IPS-NIHi11 (cell line): Measurements from ENCODE around the gene FHIT.

Source experiments
- DNase-seq: peaks from one replicate; pipeline ENCODE4 v3.0.0; 2012; ENCODE audit warnings: mixed read lengths, low spot score

FHIT gene

DNA sequence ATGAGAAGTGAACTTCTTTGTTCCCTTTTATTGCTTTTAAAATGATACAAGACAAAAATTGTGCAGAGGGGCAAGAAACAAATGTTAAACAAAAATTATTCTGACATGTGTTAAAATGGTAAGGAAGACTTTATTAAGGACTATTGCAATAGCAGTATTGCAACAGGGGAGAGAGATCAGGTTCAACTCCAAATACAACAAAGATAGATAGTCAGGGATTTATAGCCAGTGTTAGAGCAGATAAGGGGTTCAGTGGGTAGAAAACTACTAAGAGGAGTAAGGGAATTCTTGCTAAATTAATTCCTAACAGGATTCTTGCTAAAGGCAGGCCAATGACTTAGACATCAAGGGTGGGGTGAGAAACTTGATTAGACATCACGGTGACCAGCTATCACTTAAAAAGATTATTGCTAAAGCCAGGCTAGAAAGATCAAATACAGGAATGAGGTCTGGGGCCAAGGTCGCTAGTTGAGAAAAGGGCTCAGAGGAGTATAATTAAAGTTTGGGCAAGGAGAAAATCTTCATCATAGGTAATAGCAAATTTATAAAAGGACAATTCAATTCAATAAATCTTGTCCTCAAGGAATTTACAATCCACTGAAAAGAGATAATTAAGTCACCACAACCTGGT is 81.5 kb downstream of the FHIT start:
- DNase-seq: no peak

DNA sequence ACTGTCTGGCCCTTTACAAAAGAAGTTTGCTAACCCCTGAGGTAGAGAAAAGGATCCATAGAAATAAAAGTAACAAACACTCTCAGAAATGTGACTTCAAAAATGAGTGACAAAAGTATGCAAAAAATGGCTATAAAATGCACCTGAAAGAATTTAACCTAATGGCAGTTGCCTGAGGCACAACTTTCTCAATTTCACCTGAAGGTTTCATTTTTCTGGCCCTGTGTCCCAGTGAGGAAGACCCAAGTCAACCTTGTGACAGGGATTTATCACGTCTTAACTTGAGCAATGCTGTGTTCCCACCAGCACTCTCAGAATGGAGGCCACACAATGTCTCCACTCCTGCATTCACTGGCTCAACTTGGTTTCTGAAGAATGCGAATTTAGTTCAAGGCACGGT is 83.0 kb downstream of the FHIT start:
- DNase-seq: no peak

DNA sequence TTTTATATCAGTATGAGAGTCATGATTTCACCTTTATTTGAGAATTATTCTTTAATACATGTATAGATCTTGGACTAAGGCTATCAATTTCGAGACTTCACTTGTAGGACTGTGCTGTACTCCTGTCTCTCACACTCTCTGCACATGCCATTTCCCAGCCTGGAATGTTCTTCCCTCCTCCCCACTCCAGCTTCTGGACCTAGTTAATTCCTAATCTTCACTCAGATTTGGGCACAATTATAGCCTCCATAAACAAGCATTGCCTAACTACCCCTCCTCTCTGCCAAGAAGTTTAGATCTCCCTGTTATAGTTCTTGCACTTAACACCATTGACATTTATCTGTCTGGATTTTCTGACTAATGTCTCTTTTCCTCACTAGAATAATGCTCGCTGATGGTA is 88.3 kb downstream of the FHIT start:
- DNase-seq: no peak

DNA sequence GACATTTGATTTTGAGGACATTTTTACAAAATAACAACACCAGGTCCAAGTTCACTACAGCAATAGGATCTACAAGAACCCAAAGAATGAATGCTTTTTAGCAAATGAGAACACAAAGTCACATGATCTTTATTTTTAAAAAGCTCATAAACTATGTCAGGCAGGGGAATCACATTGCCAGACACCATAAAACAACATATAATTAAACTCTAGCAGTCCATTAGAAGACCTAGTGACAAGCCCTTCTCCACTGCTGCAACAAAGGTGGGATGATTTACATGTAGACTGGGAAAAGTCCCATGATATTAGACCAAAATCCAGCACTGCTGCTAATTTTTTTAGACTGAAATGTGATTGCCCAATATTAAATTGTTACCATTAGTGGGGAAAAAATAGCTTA is 92.6 kb downstream of the FHIT start:
- no peak for DNase-seq

DNA sequence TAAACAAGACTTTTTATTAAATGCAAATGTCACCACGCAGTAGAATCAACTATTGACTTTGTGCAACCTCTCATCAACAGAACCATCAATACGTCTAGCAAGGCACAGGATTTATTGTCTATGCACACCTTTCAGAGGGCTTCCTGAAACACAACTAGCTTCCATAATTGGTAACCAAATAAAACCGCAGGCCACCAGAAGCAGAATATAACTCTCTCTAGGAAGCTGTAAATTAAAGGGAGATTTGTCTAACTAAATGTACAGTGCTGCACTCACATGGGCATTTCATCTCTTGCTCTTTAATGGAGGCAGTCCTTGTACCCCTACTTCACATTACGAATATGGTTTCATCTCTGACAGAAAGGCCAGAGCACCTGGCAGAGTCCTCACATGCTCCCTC is 93.0 kb downstream of the FHIT start:
- DNase-seq: no peak

DNA sequence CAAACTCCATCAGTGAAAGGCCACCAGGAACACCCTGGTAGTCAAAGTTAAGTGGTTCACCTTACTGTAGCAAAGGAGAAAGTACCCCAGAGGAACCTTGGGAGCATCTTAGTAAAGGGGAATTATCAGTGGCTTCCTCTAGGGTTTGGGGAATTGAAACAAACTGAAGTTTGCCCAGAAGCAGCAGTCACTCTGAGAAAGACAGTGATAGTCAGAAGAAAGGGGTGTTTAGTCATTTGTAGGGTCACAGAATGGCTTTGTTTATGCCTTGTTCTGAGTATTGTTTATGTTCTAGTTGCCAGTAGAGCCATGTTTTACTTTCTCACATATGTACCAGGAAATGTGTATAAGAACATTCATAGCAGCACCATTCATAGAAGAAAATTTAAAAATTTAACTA is 93.8 kb downstream of the FHIT start:
- DNase-seq: no peak

DNA sequence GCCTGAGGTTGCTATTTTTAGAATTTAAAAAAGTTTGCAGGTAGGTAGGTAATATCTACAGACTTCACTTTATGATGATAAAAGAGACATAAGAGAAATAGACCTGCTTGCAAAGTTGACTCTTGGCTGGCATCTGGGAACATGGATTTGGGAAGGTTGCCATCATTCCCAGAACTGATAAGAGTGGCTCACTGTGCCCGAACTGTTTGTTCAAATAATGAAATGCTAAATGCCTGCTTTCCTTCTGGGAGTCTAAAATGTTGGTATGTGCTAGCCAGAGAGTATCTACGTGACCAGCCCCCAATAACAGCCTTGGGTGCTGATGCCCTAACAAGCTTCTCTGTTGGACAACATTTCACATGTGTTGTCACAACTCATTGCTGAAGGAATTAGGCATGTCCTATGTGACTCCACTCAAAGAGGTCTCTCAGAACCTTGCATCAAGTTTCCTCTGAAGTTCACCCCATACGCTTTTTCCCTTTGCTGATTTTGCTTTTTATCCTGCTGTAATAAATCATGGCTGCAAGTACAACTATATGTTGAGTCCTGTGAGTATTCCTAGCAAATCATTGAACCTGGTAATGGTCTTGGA is 95.5 kb downstream of the FHIT start:
- no peak for DNase-seq

DNA sequence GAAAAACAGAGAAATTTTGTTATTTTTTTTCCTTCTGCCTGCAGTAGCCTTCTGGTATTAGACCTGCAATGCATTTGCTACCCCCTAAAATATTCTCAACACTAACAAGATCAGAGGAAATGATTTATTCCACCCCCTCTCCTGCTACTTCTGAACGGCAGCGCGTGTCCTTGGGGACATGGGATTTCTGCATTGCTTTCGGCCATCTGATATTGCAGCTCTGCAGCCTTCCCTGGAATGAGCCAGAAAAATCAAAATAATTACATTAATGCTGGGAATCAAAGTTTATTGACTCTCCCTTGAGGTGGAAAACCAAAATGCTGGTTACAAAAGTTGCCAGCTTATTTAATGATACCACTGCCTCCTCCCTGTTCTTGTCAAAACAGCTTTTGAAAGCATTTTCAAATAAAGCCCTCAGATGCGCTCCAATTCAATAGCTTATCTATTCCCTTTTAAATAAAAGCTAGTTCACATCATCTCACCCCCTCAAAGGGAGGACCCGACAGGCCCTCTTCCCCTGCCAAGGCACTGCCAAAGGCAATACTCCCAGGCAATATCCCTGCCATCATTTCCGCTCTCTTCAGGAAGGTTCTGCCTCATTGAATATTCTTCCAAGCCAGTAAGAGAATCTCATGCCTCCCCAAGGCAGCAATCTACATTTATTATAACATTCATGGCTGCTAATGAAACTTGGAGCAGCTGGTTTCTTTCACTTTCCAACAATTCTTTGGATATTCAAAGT is 96.6 kb downstream of the FHIT start:
- DNase-seq: no peak

DNA sequence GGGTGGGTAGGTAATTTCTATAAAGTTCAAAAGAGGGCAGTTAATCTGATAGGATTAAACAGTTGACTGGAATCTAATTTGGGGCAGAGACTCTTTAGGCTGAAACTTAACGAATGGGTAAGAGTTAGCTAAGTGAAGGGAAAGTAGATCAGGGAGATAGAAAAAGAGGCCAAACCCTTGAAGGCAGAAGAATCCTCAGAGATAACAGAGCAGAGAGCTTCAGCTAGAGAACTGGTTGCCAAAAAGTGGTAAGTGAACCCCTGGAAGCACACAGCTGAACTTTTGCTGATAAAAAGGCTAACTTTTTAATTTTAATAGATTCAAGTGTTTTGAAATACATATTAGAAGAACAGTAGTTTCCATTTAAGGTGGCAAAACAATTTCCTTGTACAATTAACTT is 99.2 kb downstream of the FHIT start:
- DNase-seq: no peak

DNA sequence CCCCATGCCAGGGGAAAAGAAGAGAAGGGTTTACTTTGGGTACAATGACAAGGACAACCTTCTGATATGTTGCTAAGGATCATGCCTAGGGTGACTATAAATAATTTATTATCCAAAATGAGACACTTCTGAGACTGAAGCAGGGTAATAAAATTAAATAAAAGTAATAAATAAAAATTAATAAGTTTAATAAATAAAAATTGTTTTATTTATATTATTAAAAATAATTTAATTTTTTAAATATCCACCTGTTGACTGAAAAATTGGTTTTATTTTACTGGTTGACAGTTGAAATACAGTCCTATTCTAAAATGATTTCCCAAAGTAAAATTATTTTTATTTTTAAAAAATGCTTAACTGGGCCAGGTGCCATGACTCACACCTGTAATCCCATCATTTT is 102.0 kb downstream of the FHIT start:
- DNase-seq: no peak

DNA sequence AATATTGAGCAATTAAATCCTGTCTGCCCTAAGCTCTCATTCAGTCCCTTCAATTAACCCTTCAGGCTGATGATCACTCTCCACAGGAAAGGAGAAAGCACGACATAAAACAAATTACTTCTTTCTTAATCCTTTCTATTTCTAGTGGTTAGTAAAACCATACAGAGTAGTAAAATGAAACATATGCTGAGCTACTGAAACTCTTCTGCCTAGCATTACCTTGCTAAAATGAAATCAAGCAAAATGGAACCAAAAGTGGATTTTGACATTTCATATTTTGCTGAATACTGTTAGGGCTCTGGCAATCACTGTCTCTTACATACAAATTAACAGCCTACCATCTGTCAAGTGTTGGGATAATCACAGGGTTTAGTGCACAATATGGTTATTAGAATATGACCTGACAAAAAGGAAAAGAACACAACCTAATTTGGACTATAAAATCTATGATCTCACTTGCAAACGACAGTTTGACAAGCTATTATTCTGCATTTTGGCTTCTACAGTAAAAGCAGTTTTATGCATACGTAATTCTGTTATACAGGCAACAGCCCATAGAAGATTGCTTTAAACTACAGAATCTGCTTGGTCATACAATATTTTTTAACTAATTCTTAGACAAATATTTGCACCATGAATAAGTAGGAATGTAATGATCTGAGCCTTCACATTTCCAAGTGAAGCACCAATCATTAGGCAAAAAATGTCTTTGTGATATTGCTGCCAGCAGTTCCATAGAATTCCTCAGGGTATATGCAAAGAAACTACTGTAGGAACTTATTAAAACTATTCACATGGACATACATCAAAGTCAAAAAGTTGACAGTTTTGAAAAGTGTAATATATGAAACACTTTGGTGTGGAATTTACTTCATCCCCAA is 105.0 kb downstream of the FHIT start:
- no peak for DNase-seq

DNA sequence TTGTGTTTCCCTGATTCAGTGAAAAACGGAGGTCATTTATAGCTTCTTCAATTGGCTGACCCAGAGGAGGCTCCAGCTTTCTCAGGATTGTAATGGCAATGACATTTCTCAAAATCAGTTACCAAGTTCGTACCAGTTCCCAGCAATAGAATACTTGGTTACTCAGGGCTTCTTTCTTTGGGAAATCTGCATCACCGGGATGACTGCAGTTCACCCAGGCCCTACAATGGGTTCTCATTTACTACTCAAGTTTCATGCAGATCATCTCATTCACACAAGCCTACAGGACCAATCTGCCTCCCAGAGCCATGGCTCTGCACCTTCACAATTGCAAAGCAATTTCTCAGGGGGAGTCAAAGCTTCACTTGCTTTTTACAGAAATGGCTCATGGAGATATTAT is 109.6 kb downstream of the FHIT start:
- peak; percentile 60 for DNase-seq

DNA sequence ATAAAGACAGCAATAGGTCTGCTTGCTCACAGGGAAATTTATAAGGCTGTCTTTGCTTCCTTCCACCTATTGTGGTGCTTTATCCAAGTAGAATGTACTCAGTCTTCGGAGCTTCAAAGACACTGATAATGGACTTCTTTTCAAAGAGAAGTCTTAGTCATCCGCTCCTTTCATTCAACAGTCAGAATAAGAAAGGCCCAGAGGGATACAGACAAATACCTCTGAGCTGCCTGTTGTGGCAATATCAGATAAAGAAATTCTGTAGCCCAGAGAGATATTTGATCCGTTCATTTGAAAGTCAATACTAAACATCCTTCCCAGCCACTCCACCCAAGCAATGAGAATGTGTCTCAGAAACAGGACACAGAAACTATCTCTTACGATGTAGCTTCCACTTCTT is 110.0 kb downstream of the FHIT start:
- DNase-seq: peak; percentile 34

DNA sequence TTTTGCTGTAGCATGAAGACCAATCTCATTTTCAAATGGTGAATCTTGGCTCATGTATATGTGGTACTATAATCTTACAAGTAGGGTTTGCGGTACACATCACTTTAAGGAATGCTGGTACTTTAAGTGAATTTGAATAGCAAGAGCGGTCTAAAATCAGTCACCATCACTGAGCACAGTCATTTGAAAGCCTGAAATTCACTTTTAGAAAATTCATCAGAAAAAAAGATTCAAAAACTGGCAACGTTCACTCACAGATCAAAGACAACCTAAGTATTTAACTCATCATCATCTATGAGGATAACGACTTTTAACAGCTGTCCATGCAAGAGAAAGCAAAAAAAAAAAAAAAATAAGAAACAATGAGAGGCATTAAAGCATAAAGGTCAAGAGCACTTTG is 111.6 kb downstream of the FHIT start:
- no peak for DNase-seq

DNA sequence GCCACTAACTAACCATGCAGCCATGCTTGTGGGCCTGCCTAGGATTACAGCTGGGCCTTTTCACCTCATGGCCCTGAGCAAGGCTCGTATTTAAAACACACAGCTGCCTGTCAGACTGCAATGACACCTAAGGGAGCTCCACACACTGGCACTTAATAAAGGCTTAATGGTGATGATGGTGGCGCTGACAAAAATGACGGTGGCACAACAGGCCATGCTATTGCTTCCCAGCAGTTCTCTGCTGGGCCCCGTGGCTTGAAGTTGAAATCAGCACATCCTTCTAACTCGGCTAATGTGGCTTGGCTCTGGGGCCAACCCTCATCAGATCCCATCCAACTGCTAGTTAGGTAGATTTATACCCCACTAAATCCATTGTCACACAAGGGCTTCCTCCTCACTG is 112.9 kb downstream of the FHIT start:
- DNase-seq: no peak

DNA sequence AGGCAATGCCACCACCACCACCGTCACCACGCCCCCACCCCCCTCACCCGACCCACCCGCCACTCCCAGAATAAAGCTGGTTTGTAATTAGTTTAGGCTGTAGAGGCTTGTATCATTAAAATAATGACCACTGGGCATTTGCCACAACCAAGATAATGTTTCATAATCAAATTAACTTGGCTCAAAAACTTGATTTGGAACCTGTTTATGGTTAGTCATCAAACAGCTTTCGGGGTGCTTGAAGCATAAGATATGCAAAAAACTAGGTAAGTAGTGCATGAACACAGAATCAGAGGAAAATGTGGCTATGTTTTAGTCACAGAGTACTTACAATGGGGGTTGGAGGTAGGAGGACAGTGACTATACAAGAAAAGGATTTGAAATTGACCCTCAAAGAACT is 115.1 kb downstream of the FHIT start:
- DNase-seq: no peak

DNA sequence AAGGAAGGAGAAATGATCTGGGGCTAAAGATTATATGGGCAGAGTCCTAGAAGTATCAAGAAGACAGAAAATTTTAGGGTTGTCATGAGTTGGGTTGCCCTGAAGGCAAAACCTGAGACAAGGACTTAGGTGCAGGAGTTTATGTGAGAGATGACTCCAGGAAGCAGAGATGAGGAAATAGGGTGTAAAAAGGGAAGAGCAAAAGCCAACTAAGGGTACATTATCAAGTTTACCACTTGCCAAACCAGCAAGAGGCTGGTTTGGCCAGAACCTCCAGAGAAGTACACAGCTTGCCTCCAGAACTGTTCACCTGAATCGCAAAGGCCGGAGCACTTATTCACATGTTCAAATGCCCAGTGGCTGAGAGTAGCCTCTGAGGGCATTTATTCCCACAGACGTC is 116.7 kb downstream of the FHIT start:
- DNase-seq: no peak

DNA sequence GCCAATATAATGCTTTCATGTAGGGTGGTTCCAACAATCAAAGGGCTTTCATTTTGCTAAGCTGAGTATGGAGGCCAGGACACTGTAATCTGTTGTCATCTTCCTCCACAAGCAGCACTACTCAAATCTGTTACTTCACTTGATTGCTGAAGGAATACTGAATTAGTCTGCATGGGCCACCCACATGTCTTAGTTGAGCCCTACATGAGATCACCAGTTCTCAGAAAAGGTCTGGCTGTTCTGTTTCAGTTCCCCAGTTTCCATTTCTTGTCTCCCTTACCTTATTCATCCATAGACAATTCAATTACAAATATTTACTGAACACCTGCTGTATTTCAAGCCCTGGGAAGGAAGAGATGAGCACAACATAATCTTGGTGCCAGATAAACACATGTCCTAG is 119.2 kb downstream of the FHIT start:
- DNase-seq: no peak

DNA sequence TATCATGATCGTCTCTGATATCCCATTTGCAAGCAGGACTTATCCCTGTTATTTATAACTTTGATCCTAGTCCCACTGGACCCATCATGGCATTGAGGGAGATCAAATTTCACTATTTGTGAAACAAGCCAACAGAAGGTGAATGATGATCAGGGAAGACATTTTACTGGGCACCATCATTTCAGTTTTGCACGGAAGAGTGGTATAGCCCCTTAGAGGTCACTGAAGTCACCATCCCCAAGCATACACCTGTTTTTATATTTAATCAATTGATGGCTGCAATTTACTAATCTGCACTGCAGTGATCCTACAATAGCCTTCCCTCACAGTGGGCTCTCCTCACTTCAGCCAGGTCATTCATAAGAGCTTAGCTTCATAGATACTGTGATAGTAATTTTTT is 132.4 kb downstream of the FHIT start:
- no peak for DNase-seq

DNA sequence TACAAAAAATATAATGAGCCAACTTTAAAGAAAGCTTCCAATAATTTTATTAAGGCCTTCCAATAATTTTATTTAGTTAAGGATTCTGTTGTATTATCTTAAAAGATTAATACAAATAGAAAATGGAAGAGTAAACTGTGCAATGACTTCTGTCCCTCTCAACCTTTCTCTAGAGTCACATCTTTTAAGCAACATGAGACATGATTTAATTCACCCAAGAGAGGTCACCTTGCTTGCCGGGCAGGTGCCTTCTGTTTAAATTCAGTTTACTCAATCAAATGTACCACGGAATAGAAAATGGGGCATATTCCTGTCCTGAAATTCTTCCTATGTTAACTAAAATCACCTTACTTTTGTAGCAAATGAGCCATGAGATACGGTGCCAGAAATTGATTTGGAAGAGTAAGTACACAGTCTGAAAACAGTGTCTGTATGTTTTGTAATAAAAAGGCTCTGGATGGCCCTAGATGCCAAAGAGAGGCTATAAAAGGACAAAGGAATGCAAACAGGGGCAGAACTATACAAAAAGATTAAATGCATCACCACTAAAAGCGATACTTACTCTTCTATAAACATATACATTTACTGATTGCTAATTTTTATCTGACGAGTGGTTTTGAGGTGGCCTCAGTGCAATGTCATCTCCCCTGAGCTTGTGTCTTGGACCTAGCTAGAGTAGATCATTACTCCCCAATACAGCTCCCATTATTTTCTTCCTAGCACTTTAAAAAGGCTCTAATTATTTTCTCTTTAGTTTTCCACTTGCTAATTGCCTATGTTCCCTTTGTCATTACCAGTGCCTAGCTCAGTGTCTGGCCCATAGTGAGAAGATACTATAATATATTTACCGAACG is 134.0 kb downstream of the FHIT start:
- no peak for DNase-seq

DNA sequence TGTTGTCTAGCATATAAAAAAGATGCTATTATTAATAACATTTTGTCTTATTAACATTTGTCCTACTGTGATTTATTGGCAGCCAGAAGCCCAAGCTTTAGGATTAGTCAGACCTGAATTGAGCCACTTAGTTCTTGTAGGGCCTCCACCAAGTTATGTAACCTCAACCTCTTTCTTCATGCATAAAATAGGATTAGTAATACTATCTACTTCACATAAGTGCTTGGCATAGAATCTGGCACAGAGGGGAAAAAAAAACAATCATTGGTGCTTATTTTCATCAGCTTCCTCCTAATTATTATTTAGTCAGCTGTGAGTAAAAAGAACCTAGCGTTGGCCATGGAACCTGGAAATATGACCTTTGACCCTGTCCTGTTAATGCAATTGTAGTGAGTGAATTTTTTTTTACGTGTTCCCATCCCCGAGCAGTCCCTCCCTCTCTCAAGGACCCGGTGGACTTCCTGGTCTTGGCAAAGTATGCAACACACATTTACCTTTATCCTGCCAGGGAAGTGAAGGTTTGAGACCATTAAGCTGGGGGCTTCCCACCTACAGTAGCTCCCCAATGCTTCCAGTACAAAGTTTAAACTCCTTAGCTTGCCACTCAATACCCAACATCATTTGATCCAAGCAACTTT is 136.8 kb downstream of the FHIT start:
- no peak for DNase-seq
